ENCODE results near the gene PNMA8B. TPM values are rescaled to one million over a fixed set of nuclear protein-coding genes. Genes with fewer than 3 reads are reported as not detected.

PNMA8B gene
- total and polyA plus RNA-seq, 2 donors (not counting 3 experiments of a cell fraction or from before 2014, with no cell fraction given): 0.11 TPM; not detected in 1

DNA sequence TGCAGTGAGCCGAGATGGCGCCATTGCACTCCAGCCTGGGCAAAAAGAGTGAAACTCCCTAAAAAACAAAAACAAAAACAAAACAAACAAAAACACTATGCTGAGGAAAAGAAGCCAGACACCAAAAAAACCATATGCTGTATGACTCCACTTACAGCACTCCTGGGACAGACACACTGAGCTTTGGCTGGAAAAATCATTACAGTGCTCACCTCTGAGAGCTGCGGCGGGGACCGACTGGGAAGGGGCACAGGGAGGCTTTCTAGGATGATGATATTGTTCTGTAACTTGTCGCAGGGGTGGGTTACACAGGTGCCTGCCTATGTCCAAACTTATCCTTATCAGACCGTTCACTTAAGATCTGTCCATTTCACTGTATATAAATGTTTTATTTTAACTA is 32.2 kb downstream of the PNMA8B start:
- intact Hi-C loops (cut with micrococcal nuclease) (no loop called here), dilution Hi-C loops (cut with MboI; ENCODE audit: extremely low pct_ligation_motif_present, low sequenced_read_pairs) (no loop called here)
- FAIRE-seq (no peak), DNase-seq (ENCODE audit: low read depth, low spot score) (no peak)
- POLR2A ChIA-PET: no interaction called here
- H3K4me2 ChIP-seq (ENCODE audit: insufficient read depth, low read length): no peak overlapping the region
- TF ChIP-seq, protein P1, sequence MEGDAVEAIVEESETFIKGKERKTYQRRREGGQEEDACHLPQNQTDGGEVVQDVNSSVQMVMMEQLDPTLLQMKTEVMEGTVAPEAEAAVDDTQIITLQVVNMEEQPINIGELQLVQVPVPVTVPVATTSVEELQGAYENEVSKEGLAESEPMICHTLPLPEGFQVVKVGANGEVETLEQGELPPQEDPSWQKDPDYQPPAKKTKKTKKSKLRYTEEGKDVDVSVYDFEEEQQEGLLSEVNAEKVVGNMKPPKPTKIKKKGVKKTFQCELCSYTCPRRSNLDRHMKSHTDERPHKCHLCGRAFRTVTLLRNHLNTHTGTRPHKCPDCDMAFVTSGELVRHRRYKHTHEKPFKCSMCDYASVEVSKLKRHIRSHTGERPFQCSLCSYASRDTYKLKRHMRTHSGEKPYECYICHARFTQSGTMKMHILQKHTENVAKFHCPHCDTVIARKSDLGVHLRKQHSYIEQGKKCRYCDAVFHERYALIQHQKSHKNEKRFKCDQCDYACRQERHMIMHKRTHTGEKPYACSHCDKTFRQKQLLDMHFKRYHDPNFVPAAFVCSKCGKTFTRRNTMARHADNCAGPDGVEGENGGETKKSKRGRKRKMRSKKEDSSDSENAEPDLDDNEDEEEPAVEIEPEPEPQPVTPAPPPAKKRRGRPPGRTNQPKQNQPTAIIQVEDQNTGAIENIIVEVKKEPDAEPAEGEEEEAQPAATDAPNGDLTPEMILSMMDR (IDR thresholded peaks at IDR 0.05; ENCODE audit: extremely low read depth in 1 of 2, insufficient read depth in 1 of 2, low read depth in 1 of 2, low read length in 2 of 2): no peak
- TF ChIP-seq GATA2 (IDR thresholded peaks at IDR 0.05; ENCODE audit: insufficient read depth, insufficient read length, low read depth, low read length) (no peak), FOS (IDR thresholded peaks at IDR 0.05; ENCODE audit: borderline replicate concordance, insufficient read depth, low read length) (no peak), MYC (IDR thresholded peaks at IDR 0.05; ENCODE audit: low read depth, low read length) (no peak), POLR2AphosphoS5 (IDR thresholded peaks at IDR 0.05; ENCODE audit: insufficient read depth, low read depth, low read length) (no peak), EZH2 (IDR thresholded peaks at IDR 0.05; ENCODE audit: borderline replicate concordance, low read depth, low read length, severe bottlenecking) (no peak), POLR2A (IDR thresholded peaks at IDR 0.05; ENCODE audit: low read depth, low read length) (no peak), JUN (IDR thresholded peaks at IDR 0.05; ENCODE audit: borderline replicate concordance, insufficient read depth, insufficient read length, low read depth) (no peak)
- TF ChIP-seq, protein P2, sequence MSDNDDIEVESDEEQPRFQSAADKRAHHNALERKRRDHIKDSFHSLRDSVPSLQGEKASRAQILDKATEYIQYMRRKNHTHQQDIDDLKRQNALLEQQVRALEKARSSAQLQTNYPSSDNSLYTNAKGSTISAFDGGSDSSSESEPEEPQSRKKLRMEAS (IDR thresholded peaks at IDR 0.05; ENCODE audit: insufficient read depth, insufficient read length): no peak
- H3K79me2 ChIP-seq (ENCODE audit: control insufficient read depth, insufficient read depth, low read length): no peaks in the 10 kb centered on the region
- BruUV-seq (replicated peaks): no TSS peak
- no peaks in the 10 kb centered on the region for H3K9me1 ChIP-seq (replicated peaks; ENCODE audit: control insufficient read depth, extremely low read depth, insufficient read depth, low read length)
- H3K27me3 ChIP-seq (ENCODE audit: control insufficient read depth in 2 of 2, insufficient read depth in 2 of 2, low read length in 2 of 2): peaks cover 0 to 1% of the 10 kb centered on the region in 2 experiments
- no peak overlapping the region for H3K27ac ChIP-seq (ENCODE audit: insufficient read depth, low read depth, low read length)
- CTCF ChIA-PET: interaction anchor here (0.7 kb wide), 1 partner anchor 27 kb away, joined by 3 read pairs; no protein-coding TSS in a partner anchor
- no peaks in the 10 kb centered on the region for H3K9me3 ChIP-seq (replicated peaks; ENCODE audit: control insufficient read depth, insufficient read depth, low read length)
- no peak overlapping the region for H3K4me3 ChIP-seq (replicated peaks in 1 of 3; ENCODE audit: insufficient read depth in 1 of 3, low read depth in 1 of 3, low read length in 3 of 3)
- H4K20me1 ChIP-seq (replicated peaks; ENCODE audit: control insufficient read depth, extremely low read depth, insufficient read depth, low read length): no peaks in the 10 kb centered on the region
- H3K9ac ChIP-seq (replicated peaks; ENCODE audit: extremely low read depth, insufficient read depth, low read length): no peak overlapping the region
- no peak overlapping the region for H2AFZ ChIP-seq (ENCODE audit: low read depth, low read length)
- H3K4me1 ChIP-seq (ENCODE audit: control insufficient read depth, extremely low read depth, insufficient read depth, low read length): no peaks in the 10 kb centered on the region
- H3K36me3 ChIP-seq (ENCODE audit: control insufficient read depth in 2 of 2, extremely low read depth in 1 of 2, insufficient read depth in 2 of 2, low read length in 2 of 2): no peaks in the 10 kb centered on the region

Measured in endothelial cell of umbilical vein (primary cell).